Kidney (tissue), 14 donors: ENCODE measurements around the gene ARVCF. TPM values are rescaled to one million over a fixed set of nuclear protein-coding genes. Genes with fewer than 3 reads are reported as not detected.
A peak's percentile ranks its signal among the peaks of the same experiment; 100 is the strongest.

Experiments used
- DNase-seq, 5 donors: peaks; one replicate each; pipeline ENCODE4 v3.0.0-alpha.2; 2013 to 2020
- FAIRE-seq: peaks from 2 replicates; lab custom pipeline; 2012; peaks lifted over from hg19 to GRCh38; lab: Jason Lieb, UNC
- H3K27ac ChIP-seq, 2 donors: one replicate each; pipeline ENCODE4 v1.7.0; 2013; ENCODE audit warnings: low read depth in 2 of 2, low read length in 2 of 2, inconsistent platforms in 1 of 2
- H3K27me3 ChIP-seq: one replicate; pipeline ENCODE4 v1.7.1; 2013; ENCODE audit warnings: low read length, inconsistent platforms; ENCODE audit not compliant: control insufficient read depth, insufficient read depth
- H3K36me3 ChIP-seq, 3 donors: one replicate each; pipeline versions ENCODE4 v1.7.0 to v1.7.1; 2013; ENCODE audit warnings: low read length in 3 of 3, control low read depth in 1 of 3, inconsistent platforms in 1 of 3; ENCODE audit not compliant: insufficient read depth in 3 of 3, control insufficient read depth in 2 of 3
- H3K4me1 ChIP-seq, 3 donors: one replicate each; pipeline versions ENCODE4 v1.7.0 to v1.7.1; 2013; ENCODE audit warnings: low read length in 3 of 3, inconsistent platforms in 1 of 3, low read depth in 1 of 3; ENCODE audit not compliant: control insufficient read depth in 2 of 3, insufficient read depth in 2 of 3
- H3K4me3 ChIP-seq, 3 donors: one replicate each; pipeline versions ENCODE4 v1.7.0 to v1.8.1; 2013; ENCODE audit warnings: low read length in 3 of 3, control low read depth in 1 of 3, inconsistent platforms in 1 of 3
- H3K9ac ChIP-seq, 3 donors: one replicate each; pipeline versions ENCODE4 v1.7.0 to v1.7.1; 2013; ENCODE audit warnings: low read length in 3 of 3, control low read depth in 1 of 3, inconsistent platforms in 1 of 3
- H3K9me3 ChIP-seq, 3 donors: one replicate each; pipeline versions ENCODE4 v1.7.0 to v1.7.1; 2013; ENCODE audit warnings: low read length in 3 of 3, control low read depth in 1 of 3, inconsistent platforms in 1 of 3; ENCODE audit not compliant: control insufficient read depth in 2 of 3, insufficient read depth in 1 of 3
- intact Hi-C: fragments of 100-400 bp; cut with DNase I; formaldehyde crosslinking; loops from one replicate; pipeline ENCODE4 v1.11.1; 2022
- polyA plus RNA-seq: library from polyadenylated mRNA; stranded (reverse); fragments of 350-450 nt; fragmentation: Illumina TruSeq; extraction: RNeasy Lipid Tissue Mini Kit (QIAGEN cat#74804); gene quantifications from one replicate; pipeline ENCODE4 v1.2.3, GENCODE V29; 2014; ENCODE audit warnings: low read depth, low replicate concordance; ENCODE audit not compliant: insufficient read depth
- total RNA-seq: library from RNA; stranded (reverse); fragmentation: NEBNext Ultra II Directional; extraction: Animal tissue kit (Norgen Biotek cat#: 25700); gene quantifications from one replicate; pipeline ENCODE4 v1.2.1, GENCODE V29; 2021
- TF ChIP-seq, protein P1 (sequence below): IDR thresholded peaks from 3 replicates; pipeline ENCODE4 v1.5.1; 2012; ENCODE audit warnings: mild to moderate bottlenecking, moderate library complexity, borderline replicate concordance; ENCODE audit not compliant: insufficient read depth; ENCODE audit errors: extremely low read depth
- donor health status: control.
- donor health status: control.
- donor health status: control.
- donor health status: control.
- donor health status: control.
- donor health status: DM: yes; HTN: yes; CAD: no.
- donor health status: Normal renal cell carcinoma (clear cell type).

The ARVCF gene
- total and polyA plus RNA-seq, 2 donors from 2014 or later = 16.0 to 21.9 TPM

- TF ChIP-seq, protein P1, sequence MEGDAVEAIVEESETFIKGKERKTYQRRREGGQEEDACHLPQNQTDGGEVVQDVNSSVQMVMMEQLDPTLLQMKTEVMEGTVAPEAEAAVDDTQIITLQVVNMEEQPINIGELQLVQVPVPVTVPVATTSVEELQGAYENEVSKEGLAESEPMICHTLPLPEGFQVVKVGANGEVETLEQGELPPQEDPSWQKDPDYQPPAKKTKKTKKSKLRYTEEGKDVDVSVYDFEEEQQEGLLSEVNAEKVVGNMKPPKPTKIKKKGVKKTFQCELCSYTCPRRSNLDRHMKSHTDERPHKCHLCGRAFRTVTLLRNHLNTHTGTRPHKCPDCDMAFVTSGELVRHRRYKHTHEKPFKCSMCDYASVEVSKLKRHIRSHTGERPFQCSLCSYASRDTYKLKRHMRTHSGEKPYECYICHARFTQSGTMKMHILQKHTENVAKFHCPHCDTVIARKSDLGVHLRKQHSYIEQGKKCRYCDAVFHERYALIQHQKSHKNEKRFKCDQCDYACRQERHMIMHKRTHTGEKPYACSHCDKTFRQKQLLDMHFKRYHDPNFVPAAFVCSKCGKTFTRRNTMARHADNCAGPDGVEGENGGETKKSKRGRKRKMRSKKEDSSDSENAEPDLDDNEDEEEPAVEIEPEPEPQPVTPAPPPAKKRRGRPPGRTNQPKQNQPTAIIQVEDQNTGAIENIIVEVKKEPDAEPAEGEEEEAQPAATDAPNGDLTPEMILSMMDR = no peak
- no peak for FAIRE-seq
- H3K9me3 ChIP-seq = no peaks in the 10 kb centered on the region
- H3K27ac ChIP-seq = no peak overlapping the region
- no peak overlapping the region for H3K4me3 ChIP-seq
- peaks cover 0 to 20% (median 11%) of the 10 kb centered on the region in 3 donors for H3K4me1 ChIP-seq
- no peaks in the 10 kb centered on the region for H3K36me3 ChIP-seq
- peak in 3 of 5 donors; percentile 27 to 61 (median 34) for DNase-seq
- intact Hi-C loops = loop anchor here (5.0 kb wide), 1 partner anchor 34 kb away; no protein-coding TSS in a partner anchor
- peaks cover 2% of the 10 kb centered on the region for H3K27me3 ChIP-seq
- H3K9ac ChIP-seq = no peak overlapping the region
Observed at GRCh38 chr22:20011123-20011992, 5.3 kb downstream of the ARVCF start.

DNA sequence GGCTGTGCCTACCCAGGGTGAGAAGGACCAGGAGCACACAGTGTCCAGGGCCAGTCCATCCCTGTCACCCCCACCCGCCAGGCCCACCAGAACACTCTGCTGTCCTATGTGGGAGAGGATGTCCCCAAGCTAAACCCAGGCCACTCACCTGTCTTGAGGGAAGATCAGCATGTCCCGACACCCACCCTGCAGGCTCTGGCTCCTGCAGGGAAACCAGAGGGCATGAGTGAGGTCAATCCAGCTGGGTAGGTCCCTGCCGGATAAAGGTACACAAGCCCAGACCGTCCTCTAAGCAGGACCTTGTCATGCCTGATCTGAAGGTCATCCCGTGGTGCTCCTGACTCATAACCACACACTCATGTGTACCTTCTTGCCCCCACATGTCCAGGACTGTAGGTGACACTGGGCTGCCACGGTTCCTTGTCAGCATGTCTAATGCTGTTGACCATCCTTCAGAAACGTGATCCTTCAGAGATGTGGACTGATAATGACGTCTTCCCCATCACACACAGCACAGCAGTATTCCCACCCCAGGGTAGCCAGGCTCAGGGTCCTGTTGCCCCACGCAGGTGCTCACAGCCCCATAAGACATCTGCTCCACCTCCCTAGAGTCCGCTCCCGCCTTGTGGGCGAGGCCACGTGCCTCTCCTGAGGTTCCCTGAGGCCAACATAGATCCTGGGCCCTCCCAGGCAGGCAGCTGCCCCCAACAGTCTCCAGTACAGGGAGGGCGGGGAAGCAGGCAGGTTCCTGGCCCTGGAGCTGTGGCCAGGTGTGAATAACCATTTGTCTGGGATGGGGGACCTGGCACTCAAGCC, 6.1 kb downstream of the ARVCF start:
- intact Hi-C loops = loop anchor here (5.0 kb wide), 1 partner anchor 33 kb away; no protein-coding TSS in a partner anchor
- H3K4me3 ChIP-seq = no peak overlapping the region

DNA sequence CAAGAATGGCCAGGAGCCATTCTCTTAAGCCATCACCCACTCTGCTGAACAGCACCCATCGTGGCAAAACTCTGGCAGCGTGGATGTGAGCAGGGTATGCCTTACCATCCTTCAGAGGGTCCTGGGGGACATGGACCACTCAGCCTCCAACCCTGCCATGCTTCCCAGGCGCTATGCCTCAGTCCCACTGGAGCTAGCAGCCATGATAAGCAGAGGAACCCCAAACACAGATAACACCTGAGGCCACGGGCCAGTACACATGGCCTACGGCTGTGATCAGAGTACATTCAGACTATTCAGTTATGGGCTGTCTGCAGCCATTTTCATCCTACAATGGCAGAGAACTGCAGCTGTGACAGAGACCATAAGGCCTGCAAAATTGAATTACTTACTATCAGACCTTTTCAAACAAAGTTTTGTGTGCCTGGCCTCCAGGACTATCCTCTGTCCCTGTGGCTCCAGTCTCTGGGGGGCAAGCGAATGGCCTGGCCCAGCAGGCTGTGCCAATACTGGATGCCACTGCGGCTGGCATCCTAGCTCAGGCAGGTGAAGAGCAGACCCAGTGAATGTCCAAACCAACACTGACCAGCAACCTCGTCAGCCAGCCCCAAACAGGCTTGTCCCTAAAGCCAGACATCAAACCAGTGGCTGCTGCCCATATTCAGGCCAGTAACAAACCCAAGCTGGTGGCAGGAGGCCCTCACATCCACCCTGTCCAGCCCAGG, 6.9 kb downstream of the ARVCF start:
- H3K9ac ChIP-seq = no peak overlapping the region
- DNase-seq (peak in 2 of 5 donors; percentile 39 to 41), FAIRE-seq (no peak)
- no peak overlapping the region for H3K4me3 ChIP-seq
- H3K9me3 ChIP-seq = no peaks in the 10 kb centered on the region
- no peaks in the 10 kb centered on the region for H3K27me3 ChIP-seq
- H3K4me1 ChIP-seq = peaks cover 0 to 12% (median 11%) of the 10 kb centered on the region in 3 donors
- H3K36me3 ChIP-seq = no peaks in the 10 kb centered on the region
- TF ChIP-seq, protein P1 = no peak
- no peak overlapping the region for H3K27ac ChIP-seq
- intact Hi-C loops = loop anchor here (5.0 kb wide), 1 partner anchor 32 kb away; no protein-coding TSS in a partner anchor

More for the DNA sequence above, 6.1 kb downstream of the ARVCF start:
- TF ChIP-seq, protein P1 = no peak
- peaks cover 2% of the 10 kb centered on the region for H3K27me3 ChIP-seq
- H3K9me3 ChIP-seq = no peaks in the 10 kb centered on the region
- peak in 2 of 5 donors; percentile 41 to 70 for DNase-seq
- no peak overlapping the region for H3K27ac ChIP-seq
- peaks cover 0 to 19% (median 11%) of the 10 kb centered on the region in 3 donors for H3K4me1 ChIP-seq
- H3K36me3 ChIP-seq = no peaks in the 10 kb centered on the region
- no peak for FAIRE-seq
- H3K9ac ChIP-seq = no peak overlapping the region
